Measurements from ENCODE around the gene MRGPRD.

Gene MRGPRD

GRCh38 chr11:68946416-68947090 lies 34.2 kb downstream of the MRGPRD start:
- no peak for DNase-seq (ENCODE audit: low spot score)

- DNase-seq (ENCODE audit: low spot score) = no peak
Observed at GRCh38 chr11:68942751-68943271, 38.0 kb downstream of the MRGPRD start.

DNA sequence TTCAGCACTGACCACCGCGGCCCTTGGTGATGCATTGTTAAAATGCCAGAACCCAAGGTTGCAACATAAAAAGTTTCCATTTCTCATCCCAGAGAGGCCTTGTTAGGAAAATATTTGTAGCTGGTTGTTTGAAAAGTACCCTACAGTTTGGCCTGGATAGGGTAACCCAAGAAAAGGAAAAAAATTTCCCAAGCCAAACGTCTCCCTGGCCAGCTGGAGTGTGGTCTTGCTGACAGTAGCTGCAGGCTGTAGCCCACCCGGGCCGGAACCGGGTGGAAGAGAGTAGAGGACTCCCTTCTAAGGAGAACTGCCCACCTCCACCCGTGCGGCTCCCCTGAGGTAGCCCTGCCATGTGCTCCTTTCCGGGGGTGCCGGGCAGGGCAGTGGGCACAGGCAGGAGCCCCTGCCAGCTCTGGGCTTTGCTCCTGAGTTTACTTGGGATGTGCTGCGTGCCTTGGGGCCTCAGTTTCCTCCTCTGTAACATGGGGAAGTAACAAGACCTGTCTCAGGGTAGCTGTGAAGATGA lies 38.6 kb downstream of the MRGPRD start:
- DNase-seq (ENCODE audit: low spot score) = no peak

DNA sequence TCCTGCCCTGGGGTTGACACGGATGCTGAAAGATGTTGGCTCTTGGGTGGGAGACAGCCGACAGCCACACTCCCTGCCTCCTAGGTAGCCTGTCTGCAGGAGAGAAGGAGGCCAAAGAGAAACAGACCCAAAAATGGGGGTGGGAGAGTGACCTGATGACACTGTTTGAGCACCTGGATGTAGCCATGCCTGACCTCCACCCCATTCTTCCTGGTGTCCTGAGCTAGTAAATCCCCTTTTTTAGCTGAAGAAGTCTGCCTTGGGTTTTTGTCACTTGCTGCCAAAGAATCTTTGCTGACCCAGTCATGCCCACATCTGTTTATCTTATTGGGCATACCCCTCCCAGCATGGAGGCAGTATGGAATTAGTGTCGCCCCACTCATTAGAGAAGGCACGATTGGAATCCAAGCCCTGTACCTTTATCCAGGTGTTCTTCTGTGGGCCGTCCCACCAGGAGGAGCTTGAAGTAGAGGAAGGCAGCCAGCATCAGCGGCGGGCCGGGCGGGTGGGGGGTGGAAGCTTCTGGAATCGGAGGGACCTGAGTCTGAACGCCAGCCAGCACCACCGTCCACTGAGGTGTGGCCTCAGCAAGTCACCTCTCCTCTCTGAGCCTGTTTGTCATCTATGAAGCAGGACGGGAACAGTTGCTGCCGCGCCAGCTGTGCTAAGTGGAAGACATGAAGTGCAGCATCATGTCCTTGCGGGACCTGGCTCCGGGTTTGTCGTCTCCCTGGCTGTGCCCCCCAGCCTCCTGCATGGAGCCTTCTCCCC lies 39.3 kb downstream of the MRGPRD start:
- DNase-seq (ENCODE audit: low spot score) = no peak

GRCh38 chr11:68940651-68941323 lies 40.0 kb downstream of the MRGPRD start:
- no peak for DNase-seq (ENCODE audit: low spot score)

GRCh38 chr11:68939583-68940555 lies 40.9 kb downstream of the MRGPRD start:
- no peak for DNase-seq (ENCODE audit: low spot score)

DNA sequence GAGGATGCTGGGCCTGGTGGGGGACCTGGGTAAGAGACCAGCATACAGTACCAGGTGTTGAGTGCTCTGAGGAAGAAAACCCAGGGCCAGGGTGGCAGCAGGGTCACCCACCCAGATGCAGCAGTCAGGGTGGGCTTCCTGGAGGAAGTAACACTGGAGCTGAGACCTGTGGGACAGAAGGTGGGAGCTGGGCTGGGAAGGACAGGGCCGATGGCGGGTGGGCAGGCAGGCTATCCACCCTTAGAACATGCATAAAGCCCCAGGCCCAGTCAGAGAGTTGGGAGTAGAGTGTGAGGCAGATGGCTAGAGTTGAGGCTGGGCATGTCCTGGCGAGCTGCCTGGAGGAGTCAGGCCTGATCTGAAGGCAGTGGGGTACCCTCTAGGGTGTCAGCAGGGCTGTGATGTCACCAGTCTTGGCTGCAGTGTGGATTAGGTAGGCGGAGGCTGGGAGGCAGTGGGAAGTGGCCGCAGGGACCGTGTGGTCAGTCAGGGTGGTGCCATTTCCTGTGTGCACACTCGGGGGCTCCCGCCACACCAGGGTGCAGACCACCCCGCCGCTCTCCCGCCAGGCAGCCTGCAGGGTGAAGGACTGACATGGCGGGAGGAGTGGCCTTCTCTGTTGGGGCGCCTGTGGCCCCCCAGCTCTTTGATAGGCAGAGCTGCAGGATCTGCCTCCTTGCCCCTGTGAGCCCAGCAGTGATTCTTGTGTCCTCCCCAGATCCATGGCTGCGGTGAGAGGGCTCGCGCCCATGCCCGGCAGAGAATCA lies 41.8 kb downstream of the MRGPRD start:
- DNase-seq (ENCODE audit: low spot score) = no peak

DNA sequence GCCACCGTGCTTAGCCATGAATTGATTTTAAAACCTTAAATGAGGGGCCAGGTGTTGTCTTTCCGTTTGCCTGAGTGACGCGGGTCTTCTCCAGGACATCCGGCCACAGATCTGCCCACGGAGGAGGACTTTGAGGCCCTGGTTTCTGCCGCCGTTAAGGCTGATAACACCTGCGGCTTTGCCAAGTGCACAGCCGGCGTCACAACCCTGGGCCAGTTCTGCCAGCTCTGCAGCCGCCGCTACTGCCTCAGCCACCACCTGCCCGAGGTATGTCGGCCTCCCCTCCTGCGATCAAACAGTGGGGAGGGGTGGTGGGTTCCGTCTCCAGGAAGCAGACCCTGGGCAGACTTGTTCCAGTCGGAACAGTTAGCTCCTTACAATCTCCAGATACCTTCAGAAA lies 42.7 kb downstream of the MRGPRD start:
- DNase-seq (ENCODE audit: low spot score) = no peak

GRCh38 chr11:68936676-68937620 lies 43.8 kb downstream of the MRGPRD start:
- no peak for DNase-seq (ENCODE audit: low spot score)

- no peak for DNase-seq (ENCODE audit: low spot score)
Observed at GRCh38 chr11:68936358-68936636, 44.5 kb downstream of the MRGPRD start.

GRCh38 chr11:68935516-68936357 lies 45.0 kb downstream of the MRGPRD start:
- no peak for DNase-seq (ENCODE audit: low spot score)

GRCh38 chr11:68935066-68935465 lies 45.7 kb downstream of the MRGPRD start:
- DNase-seq (ENCODE audit: low spot score) = no peak

GRCh38 chr11:68934666-68935065 lies 46.1 kb downstream of the MRGPRD start:
- DNase-seq (ENCODE audit: low spot score) = no peak

- DNase-seq (ENCODE audit: low spot score) = no peak
Observed at GRCh38 chr11:68934321-68934645, 46.5 kb downstream of the MRGPRD start.

DNA sequence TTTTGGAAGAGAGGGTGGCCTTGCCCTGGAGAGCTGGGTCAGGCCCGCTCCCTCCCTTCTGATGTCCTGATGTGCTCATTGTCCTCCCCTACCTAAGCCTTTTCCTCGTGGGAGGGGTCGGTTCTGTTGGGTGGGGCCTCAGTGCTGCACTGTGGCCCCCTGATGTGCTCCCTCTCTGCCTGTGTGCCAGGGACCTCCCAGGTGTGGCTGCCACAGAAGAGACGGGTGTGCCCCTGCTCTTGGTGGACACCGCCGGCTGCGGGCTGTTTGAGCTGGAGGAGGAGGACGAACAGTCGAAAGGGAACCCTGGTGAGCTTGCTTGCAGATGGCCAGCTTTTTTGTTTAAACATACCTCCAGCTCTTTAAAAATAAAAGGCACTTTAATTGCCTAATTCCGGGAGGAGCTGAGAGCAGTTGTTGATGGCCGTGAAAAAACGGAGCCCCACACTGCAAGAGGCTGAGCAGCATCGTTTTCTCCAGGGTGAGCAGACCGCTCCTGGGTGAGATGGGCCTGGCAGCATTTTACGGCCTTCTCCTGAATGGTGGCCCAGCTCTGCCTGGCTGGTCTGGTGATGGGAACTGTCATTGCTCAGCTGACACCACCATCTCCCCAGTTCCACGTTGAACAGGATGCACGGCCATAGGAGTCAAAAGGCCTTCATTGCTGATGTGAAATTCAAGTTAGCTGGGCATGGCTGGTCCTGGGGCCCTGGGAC lies 47.0 kb downstream of the MRGPRD start:
- DNase-seq (ENCODE audit: low spot score) = no peak

DNA sequence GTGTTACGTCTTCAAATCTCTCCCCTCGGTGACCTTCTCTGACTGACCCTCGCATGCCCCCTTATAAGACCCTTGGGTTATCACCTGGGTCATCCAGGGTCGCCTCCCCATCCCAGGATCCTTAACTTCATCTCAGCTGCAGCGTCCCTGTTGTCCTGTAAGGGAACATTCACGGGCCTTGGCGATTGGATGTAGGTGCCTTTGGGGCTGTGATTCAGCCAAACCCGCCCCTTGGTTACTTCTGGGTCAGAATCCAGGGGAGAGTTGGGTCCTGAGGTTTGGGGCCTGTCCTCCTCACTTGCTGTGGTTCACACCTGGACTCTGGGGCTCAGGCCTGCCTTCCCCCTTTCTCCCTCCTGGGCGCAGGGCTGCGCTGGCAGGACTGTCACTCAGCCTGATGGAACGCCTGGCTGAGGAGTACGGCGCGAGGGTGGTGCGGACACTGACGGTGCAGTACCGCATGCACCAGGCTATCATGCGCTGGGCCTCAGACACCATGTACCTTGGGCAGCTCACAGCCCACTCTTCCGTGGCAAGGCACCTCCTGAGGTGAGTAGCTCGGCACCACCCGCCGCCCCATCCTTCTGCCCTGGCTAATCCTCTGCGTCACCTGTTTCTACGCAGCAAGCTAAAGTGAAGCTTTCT lies 47.7 kb downstream of the MRGPRD start:
- DNase-seq (ENCODE audit: low spot score) = no peak

DNA sequence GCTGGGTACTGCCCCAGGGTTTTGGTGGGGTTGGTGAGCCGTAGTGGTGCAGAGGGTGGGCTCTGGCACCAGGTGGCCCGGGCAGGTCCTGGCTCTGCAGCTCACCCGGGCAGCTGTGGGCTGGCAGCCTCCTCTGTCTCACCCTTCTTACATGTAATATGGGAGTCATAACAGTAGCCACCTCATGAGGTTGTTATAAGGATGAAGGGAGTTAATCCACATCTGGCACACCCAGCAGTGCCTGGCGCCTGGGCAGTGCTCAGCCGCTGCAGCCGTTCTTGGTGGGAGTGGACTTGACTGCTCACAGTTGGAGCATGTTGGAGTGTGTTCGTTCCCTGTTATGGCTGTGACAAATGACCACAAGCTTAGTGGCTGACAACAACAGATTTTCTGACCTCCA lies 48.4 kb downstream of the MRGPRD start:
- no peak for DNase-seq (ENCODE audit: low spot score)

DNA sequence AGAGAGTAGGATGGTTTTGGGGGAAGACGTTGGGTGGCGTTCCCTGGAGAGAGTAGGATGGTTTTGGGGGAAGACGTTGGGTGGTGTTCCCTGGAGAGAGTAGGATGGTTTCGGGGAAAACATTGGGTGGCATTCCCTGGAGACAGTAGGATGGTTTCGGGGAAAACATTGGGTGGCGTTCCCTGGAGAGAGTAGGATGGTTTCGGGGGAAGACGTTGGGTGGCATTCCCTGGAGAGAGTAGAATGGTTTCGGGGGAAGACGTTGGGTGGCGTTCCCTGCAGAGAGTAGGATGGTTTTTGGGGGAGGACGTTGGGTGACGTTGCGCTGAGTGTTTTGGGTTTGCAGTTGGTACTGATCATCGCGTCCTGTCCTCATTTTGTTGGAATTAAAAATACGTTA lies 48.9 kb downstream of the MRGPRD start:
- no peak for DNase-seq (ENCODE audit: low spot score)

Measured in CD4-positive, alpha-beta T cell treated with Interleukin-6 at 100 ng/mL for 8 hours (primary cell).